Stimulated activated CD4-positive, alpha-beta T cell treated with anti-CD3 and anti-CD28 coated beads, TNF-alpha, amount 100 ng/mL, for 4 hours (primary cell): ENCODE measurements around the gene LINC00237.

Experiments
- DNase-seq, 3 experiments: peaks; one replicate each; pipeline ENCODE4 v3.0.0-alpha.2; 2020; ENCODE audit warnings: low read depth in 3 of 3

The LINC00237 gene

DNA sequence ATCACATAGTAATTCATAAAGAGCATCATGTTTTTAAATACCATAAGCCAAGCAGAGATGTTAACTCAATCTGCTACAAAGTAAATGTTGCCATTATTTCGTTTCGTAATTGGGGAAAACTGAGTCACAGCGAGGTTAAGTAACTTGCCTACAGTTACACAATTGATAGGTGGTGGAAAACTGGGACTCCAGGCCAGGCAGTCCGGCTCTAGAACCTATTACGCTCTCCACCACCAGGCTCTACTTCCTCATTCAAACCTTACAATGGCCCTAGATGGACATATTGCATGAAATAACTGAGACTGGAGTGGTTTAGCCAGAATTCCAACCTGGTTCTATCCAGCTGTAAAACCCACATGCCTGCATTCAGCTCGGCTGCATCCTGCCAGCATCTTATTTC, 58.2 kb downstream of the LINC00237 start:
- DNase-seq, result no peak

DNA sequence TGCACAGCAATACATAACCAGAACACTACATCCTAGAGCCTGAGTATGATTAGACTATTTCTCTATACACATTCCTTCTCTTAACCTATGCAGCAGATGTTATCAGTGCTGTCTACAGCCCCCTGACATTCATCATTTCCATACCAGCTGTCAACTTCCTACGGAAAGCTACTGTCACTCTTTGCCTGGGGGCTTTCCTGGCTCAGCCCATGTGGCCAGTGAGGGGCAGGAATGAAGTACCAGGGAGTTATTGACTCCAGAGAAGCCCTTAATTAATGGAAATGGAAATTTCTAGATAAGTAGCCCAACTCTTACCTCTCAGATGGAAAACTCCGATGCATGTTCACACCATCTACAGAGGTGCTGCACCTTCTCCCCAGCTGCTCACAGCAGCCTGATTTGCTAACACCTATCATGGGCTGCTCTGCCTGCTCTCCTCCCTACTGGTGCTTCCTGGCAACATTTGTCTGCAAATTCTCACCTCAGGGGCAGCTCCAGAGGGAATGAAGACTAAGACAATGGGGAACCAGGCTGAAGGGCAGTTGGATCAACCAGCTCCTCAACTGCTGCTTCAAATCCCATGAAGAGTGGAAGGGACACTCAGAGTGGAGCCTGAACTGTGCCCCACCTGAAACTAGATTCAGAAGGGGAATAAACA, 59.6 kb downstream of the LINC00237 start:
- no peak for DNase-seq
